Measurements from ENCODE around the gene FUBP3.
"Not testable (repeated sequence)": the region's sequence is repeated elsewhere in the genome, so short reads cannot be mapped to it uniquely, and the experiment has no call there.

The FUBP3 gene

DNA sequence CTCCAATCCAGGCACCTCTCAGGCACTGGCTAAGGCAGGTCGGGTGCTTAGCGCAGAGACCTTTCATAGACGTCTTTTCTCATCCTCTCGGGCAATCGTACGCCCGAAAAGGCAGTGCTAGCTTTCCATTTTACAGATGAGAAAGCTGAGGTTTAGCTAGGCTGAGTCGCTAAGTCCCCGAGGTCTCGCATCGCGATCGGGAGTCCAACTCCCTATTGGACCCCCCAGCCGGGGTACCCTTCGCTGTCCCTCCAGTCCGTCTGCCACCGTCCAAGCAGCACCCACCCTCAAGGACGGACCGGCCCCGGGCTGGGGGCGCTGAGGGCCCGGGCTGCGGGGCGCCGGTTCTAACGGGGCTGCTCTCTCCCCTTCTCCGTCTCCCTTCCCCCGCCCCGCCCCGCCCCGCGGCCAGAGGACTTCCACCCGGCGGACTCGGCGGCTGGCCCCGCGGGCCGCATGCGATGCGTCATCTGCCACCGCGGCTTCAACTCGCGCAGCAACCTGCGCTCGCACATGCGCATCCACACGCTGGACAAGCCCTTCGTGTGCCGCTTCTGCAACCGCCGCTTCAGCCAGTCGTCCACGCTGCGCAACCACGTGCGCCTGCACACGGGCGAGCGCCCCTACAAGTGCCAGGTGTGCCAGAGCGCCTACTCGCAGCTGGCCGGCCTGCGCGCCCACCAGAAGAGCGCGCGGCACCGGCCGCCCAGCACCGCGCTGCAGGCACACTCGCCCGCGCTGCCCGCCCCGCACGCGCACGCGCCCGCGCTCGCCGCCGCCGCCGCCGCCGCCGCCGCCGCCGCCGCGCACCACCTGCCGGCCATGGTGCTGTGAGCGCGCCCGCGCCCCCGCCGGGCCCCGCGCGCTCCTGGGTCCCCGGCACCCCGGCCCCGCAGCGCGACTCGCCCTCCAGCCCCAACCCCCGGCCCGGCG, 101.7 kb downstream of the FUBP3 start:
- peak in 3 of 4 experiments; percentile 30 to 58 (median 51) for DNase-seq (ENCODE audit: low read depth in 4 of 4, low spot score in 1 of 4)

DNA sequence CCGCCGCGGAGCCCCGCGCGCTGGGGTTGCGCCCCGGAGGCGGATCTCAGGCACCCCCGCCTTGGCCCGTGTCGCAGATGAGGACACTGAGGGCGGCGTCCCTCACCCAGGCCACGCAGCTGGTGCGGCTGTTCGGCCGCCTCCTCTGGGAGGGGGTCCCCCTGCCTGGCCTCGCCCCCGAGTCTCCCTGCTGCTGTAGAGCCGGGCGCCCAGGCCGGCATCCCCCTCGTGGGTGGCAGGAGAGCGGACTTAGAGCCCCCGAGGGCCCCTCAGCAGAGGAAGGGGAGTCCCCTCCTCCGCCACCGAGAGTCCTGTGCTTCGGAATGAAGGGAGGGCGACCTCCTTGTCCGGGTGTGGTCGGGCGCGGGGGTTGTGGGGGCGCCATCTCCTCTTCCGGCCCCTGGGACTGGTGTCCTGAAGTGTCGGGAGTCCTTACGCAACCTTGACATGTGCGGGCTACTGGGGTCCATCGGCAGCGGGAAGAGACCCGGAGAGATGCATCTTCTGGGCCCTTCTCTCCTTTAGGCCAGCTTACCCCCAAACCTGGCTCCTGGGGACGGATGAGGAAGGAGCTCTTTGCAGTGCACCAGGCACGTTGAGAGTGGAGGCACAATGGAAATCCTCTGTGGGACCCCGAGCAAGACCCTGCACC, 102.5 kb downstream of the FUBP3 start:
- DNase-seq (ENCODE audit: low read depth in 4 of 4, low spot score in 1 of 4): no peak

DNA sequence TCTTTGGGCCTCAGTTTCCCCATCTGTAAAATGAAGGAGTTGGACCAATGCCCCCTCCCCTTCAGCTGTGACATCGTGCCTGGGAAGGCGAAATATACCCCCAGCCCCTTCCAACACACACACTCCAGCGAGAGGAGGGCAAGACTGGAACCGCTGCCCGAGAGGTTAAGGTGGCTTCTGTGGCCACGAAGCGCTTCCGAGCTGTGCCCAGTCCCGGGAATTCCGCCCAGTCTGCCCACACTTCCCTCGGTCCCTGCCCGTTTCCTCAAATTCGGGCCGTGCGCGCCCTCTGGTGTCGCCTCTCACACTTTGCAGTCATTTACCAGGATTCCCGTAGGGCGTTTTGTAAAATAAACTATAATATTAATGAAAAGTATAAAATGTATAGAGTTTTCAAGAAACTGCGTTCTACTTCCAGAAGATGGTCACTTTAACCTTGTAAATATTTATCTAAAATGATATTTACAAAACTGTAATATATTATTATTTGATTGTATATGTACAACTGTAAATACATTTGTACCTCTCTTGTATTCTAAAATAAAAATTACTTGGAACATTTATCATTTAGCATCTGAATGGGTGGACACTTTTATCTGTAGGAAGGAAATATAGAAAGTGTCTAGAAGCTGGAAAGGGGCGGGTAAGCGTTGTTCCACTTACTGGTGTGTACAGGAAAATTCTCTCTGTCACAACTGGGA, 103.2 kb downstream of the FUBP3 start:
- peak in 2 of 4 experiments; percentile 45 to 52 for DNase-seq (ENCODE audit: low read depth in 4 of 4, low spot score in 1 of 4)

DNA sequence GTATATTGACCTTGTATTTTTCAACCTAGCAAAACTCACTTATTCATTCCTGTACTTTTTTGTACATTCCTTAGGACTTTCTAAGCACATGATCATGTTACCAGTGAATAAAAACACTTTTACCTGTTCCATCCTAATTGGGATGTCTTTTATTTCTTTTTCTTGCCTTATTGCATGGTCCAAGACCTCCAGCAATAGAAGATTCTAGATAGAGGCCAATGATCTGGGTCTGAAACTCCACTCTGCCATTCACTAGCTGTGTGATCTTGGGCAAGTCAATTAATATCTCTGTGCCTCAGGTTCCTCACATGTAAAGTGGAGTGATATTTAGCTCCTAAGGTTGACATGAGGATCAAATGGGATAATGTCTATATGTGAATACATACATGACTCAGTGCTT, 105.7 kb downstream of the FUBP3 start:
- DNase-seq (ENCODE audit: low read depth in 4 of 4, low spot score in 1 of 4): no peak

DNA sequence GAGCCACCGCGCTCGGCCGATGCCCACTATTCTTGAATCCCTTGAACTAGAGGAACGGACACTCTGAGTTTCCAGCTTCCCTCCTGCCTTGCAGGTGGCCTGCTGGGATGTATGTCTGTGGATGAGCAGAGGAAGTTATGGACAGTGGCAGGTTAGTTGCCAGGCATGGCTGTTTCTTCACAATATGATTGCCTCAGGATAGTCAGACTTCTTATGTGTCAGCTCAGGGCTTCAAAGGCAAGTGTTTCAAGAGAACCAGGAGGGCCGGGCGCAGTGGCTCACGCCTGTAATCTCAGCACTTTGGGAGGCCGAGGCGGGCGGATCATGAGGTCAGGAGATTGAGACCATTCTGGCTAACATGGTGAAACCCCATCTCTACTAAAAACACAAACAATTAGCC, 106.6 kb downstream of the FUBP3 start:
- DNase-seq (ENCODE audit: low read depth in 4 of 4, low spot score in 1 of 4): not testable (repeated sequence)

DNA sequence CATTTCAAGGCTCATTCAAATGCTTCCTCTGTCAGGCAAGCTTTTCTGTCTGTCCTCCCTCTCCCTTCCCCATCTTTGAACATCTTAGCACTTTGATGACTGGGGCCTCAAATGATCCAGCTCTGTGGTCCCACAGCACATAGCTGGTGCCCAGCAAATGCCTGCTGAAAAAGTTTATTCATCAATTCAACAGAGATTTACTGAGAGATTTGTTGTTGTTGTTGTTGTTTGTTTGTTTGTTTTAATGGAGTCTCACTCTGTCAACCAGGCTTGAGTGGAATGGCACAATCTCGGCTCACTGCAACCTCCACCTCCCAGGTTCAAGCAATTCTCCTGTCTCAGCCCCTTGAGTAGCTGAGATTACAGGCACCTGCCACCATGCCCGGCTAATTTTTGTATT, 108.2 kb downstream of the FUBP3 start:
- no peak for DNase-seq (ENCODE audit: low read depth in 4 of 4, low spot score in 1 of 4)

All from stimulated activated CD4-positive, alpha-beta T cell treated with anti-CD3 and anti-CD28 coated beads, Interleukin-1b, Interleukin-23, amount 100 ng/mL, for 24 hours (primary cell).